WTC11 (cell line): ENCODE measurements around the gene ARHGEF12. TPM values are rescaled to one million over a fixed set of nuclear protein-coding genes. Genes with fewer than 3 reads are reported as not detected.
A peak's percentile ranks its signal among the peaks of the same experiment; 100 is the strongest.

Source experiments
- ATAC-seq: fragments of 200-7000 bp; cut with Tn5 transposase; 2 replicates; pipeline ENCODE4 v1.10.0; 2021; ENCODE audit warnings: mild to moderate bottlenecking, moderate library complexity
- CTCF ChIA-PET: fragments of 300-600 bp; sonication (Branson Sonifier 250); formaldehyde crosslinking; loops from one replicate; lab custom pipeline; 2021; ENCODE audit warnings: antibody characterized with exemption; lab: Charles Lee
- POLR2A ChIA-PET: fragments of 350-600 bp; sonication (Branson Sonifier 250); formaldehyde crosslinking; loops from one replicate; lab custom pipeline; 2021; ENCODE audit warnings: antibody characterized with exemption; lab: Charles Lee
- DNase-seq: peaks from one replicate; pipeline ENCODE4 v3.0.0; 2021; ENCODE audit warnings: low spot score
- H3K27ac Mint-ChIP-seq: 2 replicates; pipeline ENCODE4 v1.8.0; 2021; ENCODE audit warnings: mixed read lengths
- H3K27me3 Mint-ChIP-seq: 2 replicates; pipeline ENCODE4 v1.8.0; 2021; ENCODE audit warnings: low read depth, mild to moderate bottlenecking, moderate library complexity, mixed read lengths
- H3K36me3 Mint-ChIP-seq: 2 replicates; pipeline ENCODE4 v1.8.0; 2021; ENCODE audit warnings: mixed read lengths
- H3K4me1 Mint-ChIP-seq: 2 replicates; pipeline ENCODE4 v1.8.0; 2022; ENCODE audit warnings: mixed read lengths
- H3K4me3 Mint-ChIP-seq: 2 replicates; pipeline ENCODE4 v1.8.0; 2021; ENCODE audit warnings: mild to moderate bottlenecking, moderate library complexity, mixed read lengths
- H3K9me3 Mint-ChIP-seq: 2 replicates; pipeline ENCODE4 v1.8.0; 2021; ENCODE audit warnings: mixed read lengths
- ARID4B ChIP-seq: sonication (generic); formaldehyde crosslinking; IDR thresholded peaks from 2 replicates; pipeline ENCODE4 v1.8.0; 2023; ENCODE audit warnings: missing genetic modification reagents, mild to moderate bottlenecking, borderline replicate concordance
- ATF1 ChIP-seq: sonication (generic); formaldehyde crosslinking; IDR thresholded peaks from 2 replicates; pipeline ENCODE4 v1.8.1; 2023; ENCODE audit warnings: mild to moderate bottlenecking, moderate library complexity, missing genetic modification reagents
- ATF3 ChIP-seq: sonication (generic); formaldehyde crosslinking; conservative IDR thresholded peaks from 2 replicates; pipeline ENCODE4 v1.8.1; 2022; ENCODE audit warnings: mild to moderate bottlenecking, missing genetic modification reagents
- CREM ChIP-seq: sonication (generic); formaldehyde crosslinking; IDR thresholded peaks from 2 replicates; pipeline ENCODE4 v1.8.1; 2022; ENCODE audit warnings: mild to moderate bottlenecking, missing genetic modification reagents, moderate library complexity
- EMX1 ChIP-seq: fragments of 250-450 bp; sonication (Bioruptor Pico); IDR thresholded peaks from 2 replicates; pipeline ENCODE4 v1.8.0; 2021; ENCODE audit warnings: mild to moderate bottlenecking
- ESRRA ChIP-seq: sonication (generic); formaldehyde crosslinking; IDR thresholded peaks from 2 replicates; pipeline ENCODE4 v1.8.1; 2022; ENCODE audit warnings: mild to moderate bottlenecking, missing genetic modification reagents, borderline replicate concordance
- GABPB1 ChIP-seq: sonication (generic); formaldehyde crosslinking; IDR thresholded peaks from 2 replicates; pipeline ENCODE4 v1.8.1; 2023; ENCODE audit warnings: mild to moderate bottlenecking, missing genetic modification reagents
- HMGXB4 ChIP-seq: sonication (generic); formaldehyde crosslinking; IDR thresholded peaks from 2 replicates; pipeline ENCODE4 v1.8.1; 2023; ENCODE audit warnings: mild to moderate bottlenecking, moderate library complexity, missing genetic modification reagents
- JUN ChIP-seq: sonication (generic); formaldehyde crosslinking; IDR thresholded peaks from 2 replicates; pipeline ENCODE4 v1.8.0; 2023; ENCODE audit warnings: mild to moderate bottlenecking, missing genetic modification reagents
- NFYB ChIP-seq: sonication (generic); formaldehyde crosslinking; conservative IDR thresholded peaks from 2 replicates; pipeline ENCODE4 v1.8.0; 2022; ENCODE audit warnings: low read depth, missing genetic modification reagents
- NR1H2 ChIP-seq: sonication (generic); formaldehyde crosslinking; IDR thresholded peaks from 2 replicates; pipeline ENCODE4 v1.9.0; 2021; ENCODE audit warnings: mild to moderate bottlenecking, moderate library complexity, missing genetic modification reagents
- NR2C2 ChIP-seq: sonication (generic); formaldehyde crosslinking; IDR thresholded peaks from 2 replicates; pipeline ENCODE4 v1.8.0; 2022; ENCODE audit warnings: mild to moderate bottlenecking, missing genetic modification reagents
- PREB ChIP-seq: sonication (generic); formaldehyde crosslinking; IDR thresholded peaks from 2 replicates; pipeline ENCODE4 v1.8.1; 2022; ENCODE audit warnings: mild to moderate bottlenecking, missing genetic modification reagents, moderate library complexity, borderline replicate concordance
- PRRX2 ChIP-seq: fragments of 250-450 bp; sonication (Bioruptor Pico); IDR thresholded peaks from 2 replicates; pipeline ENCODE4 v1.8.0; 2021; ENCODE audit warnings: mild to moderate bottlenecking
- STAT6 ChIP-seq: sonication (generic); formaldehyde crosslinking; conservative IDR thresholded peaks from 2 replicates; pipeline ENCODE4 v1.8.1; 2023; ENCODE audit warnings: mild to moderate bottlenecking, low read depth, missing genetic modification reagents, moderate library complexity
- TP53 ChIP-seq: sonication (generic); formaldehyde crosslinking; IDR thresholded peaks from 2 replicates; pipeline ENCODE4 v1.8.1; 2023; ENCODE audit warnings: mild to moderate bottlenecking, missing genetic modification reagents
- USF2 ChIP-seq: sonication (generic); formaldehyde crosslinking; IDR thresholded peaks from 2 replicates; pipeline ENCODE4 v1.8.1; 2023; ENCODE audit warnings: mild to moderate bottlenecking, missing genetic modification reagents, moderate library complexity
- ZNF121 ChIP-seq: sonication (generic); formaldehyde crosslinking; IDR thresholded peaks from 2 replicates; pipeline ENCODE4 v1.8.0; 2023; ENCODE audit warnings: missing genetic modification reagents
- ZNF219 ChIP-seq: sonication (generic); formaldehyde crosslinking; IDR thresholded peaks from 2 replicates; pipeline ENCODE4 v1.8.0; 2023; ENCODE audit warnings: missing genetic modification reagents, mild to moderate bottlenecking, borderline replicate concordance
- total RNA-seq: library from RNA; stranded (reverse); gene quantifications from 3 replicates; pipeline ENCODE4 v1.2.3, GENCODE V29; 2021

The ARHGEF12 gene
- total RNA-seq, 1 experiment from 2014 or later, result 35.8 TPM

- H3K27me3 Mint-ChIP-seq, result no peaks in the 10 kb centered on the region; the same call in 1 of the 2 replicates
- H3K36me3 Mint-ChIP-seq, result peaks cover 8% of the 10 kb centered on the region; the same call in 1 of the 2 replicates
- ATAC-seq (no peak), DNase-seq (no peak)
- TF ChIP-seq NR2C2 (no peak), ATF1 (CRISPR knock-in tag) (no peak), ARID4B (CRISPR knock-in tag) (no peak), ATF3 (CRISPR knock-in tag) (no peak), EMX1 (CRISPR knock-in tag) (no peak)
- H3K27ac Mint-ChIP-seq, result no peak overlapping the region
- H3K9me3 Mint-ChIP-seq, result peaks cover 10% of the 10 kb centered on the region
- peaks cover 16% of the 10 kb centered on the region for H3K4me1 Mint-ChIP-seq
- no peak overlapping the region for H3K4me3 Mint-ChIP-seq
- CTCF ChIA-PET, result interaction anchor here (1.1 kb wide), 1 partner anchor 153 kb away, joined by 4 read pairs; no protein-coding TSS in a partner anchor
- POLR2A ChIA-PET, result no interaction called here
These were observed 196.0 kb downstream of the ARHGEF12 start for GRCh38 chr11:120532082-120532831.

- Mint-ChIP-seq H3K36me3 (peaks cover 8% of the 10 kb centered on the region; the same call in 1 of the 2 replicates), H3K4me3 (no peak overlapping the region), H3K27me3 (no peaks in the 10 kb centered on the region; the same call in 1 of the 2 replicates), H3K9me3 (peaks cover 10% of the 10 kb centered on the region), H3K4me1 (peaks cover 14% of the 10 kb centered on the region), H3K27ac (0 out of 2 replicates have a peak overlapping the region, but pooled peaks have one; percentile 1)
- no peak for TF ChIP-seq CREM (CRISPR knock-in tag)
- no peak for TF ChIP-seq PREB (CRISPR knock-in tag)
- TF ChIP-seq TP53 (CRISPR knock-in tag), result no peak
- TF ChIP-seq NR1H2 (CRISPR knock-in tag), result no peak
- peak; percentile 95 for TF ChIP-seq GABPB1 (CRISPR knock-in tag)
- ATAC-seq (peak; percentile 50), DNase-seq (no peak)
- POLR2A ChIA-PET, result no interaction called here
- CTCF ChIA-PET, result interaction anchor here (0.5 kb wide), 1 partner anchor 122 kb away, joined by 5 read pairs; no protein-coding TSS in a partner anchor
These were observed 196.6 kb downstream of the ARHGEF12 start for GRCh38 chr11:120532832-120533196.

GRCh38 chr11:120536091-120536796, 200.0 kb downstream of the ARHGEF12 start:
- H3K36me3 Mint-ChIP-seq, result no peaks in the 10 kb centered on the region
- CTCF ChIA-PET, result interaction anchor here (1.0 to 1.5 kb wide), 4 partner anchors 9 to 23 kb away, joined by 3 to 4 read pairs (median 3); no protein-coding TSS in a partner anchor
- TF ChIP-seq JUN (CRISPR knock-in tag) (no peak), NFYB (CRISPR knock-in tag) (no peak), ZNF219 (no peak), ESRRA (CRISPR knock-in tag) (no peak), PRRX2 (CRISPR knock-in tag) (no peak), STAT6 (CRISPR knock-in tag) (no peak), HMGXB4 (CRISPR knock-in tag) (no peak), ZNF121 (CRISPR knock-in tag) (no peak), USF2 (CRISPR knock-in tag) (no peak), ATF1 (CRISPR knock-in tag) (no peak)
- H3K4me3 Mint-ChIP-seq, result no peak overlapping the region
- POLR2A ChIA-PET, result no interaction called here
- no peak for DNase-seq
- H3K4me1 Mint-ChIP-seq, result peaks cover 15% of the 10 kb centered on the region
- ATAC-seq, result no peak
- H3K27ac Mint-ChIP-seq, result no peak overlapping the region
- no peaks in the 10 kb centered on the region for H3K9me3 Mint-ChIP-seq
- H3K27me3 Mint-ChIP-seq, result no peaks in the 10 kb centered on the region
